H1 (cell line): ENCODE measurements around the gene ESYT1. TPM values are rescaled to one million over a fixed set of nuclear protein-coding genes. Genes with fewer than 3 reads are reported as not detected.
A peak's percentile ranks its signal among the peaks of the same experiment; 100 is the strongest.

Source experiments
- CTCF ChIA-PET: fragments of 300-600 bp; sonication (Branson Sonifier 250); formaldehyde crosslinking; loops from one replicate; lab custom pipeline; 2021; ENCODE audit not compliant: partially characterized antibody; lab: Charles Lee
- POLR2A ChIA-PET: fragments of 300-600 bp; sonication (Branson Sonifier 250); formaldehyde crosslinking; loops from one replicate; lab custom pipeline; 2021; ENCODE audit warnings: inconsistent platforms; ENCODE audit not compliant: partially characterized antibody; lab: Charles Lee
- DNase-seq, 2 experiments: peaks; one replicate each; pipeline versions ENCODE4 v3.0.0 to v3.0.0-alpha.2; 2010 to 2022; ENCODE audit warnings: low spot score in 2 of 2, low read depth in 1 of 2, mixed read lengths in 1 of 2
- FAIRE-seq: peaks from 2 replicates; lab custom pipeline; 2011; peaks lifted over from hg19 to GRCh38; lab: Jason Lieb, UNC
- H2AFZ ChIP-seq: 2 replicates; pipeline ENCODE4 v1.8.1; 2012; ENCODE audit warnings: low read length, inconsistent platforms
- H2AK5ac ChIP-seq: 2 replicates; pipeline ENCODE4 v1.6.1; 2013; ENCODE audit warnings: low read depth, low read length
- H2BK120ac ChIP-seq: replicated peaks from 2 replicates; pipeline ENCODE3; 2013; ENCODE audit warnings: low read depth, low read length, inconsistent platforms
- H2BK12ac ChIP-seq: 2 replicates; pipeline ENCODE4 v1.6.1; 2013; ENCODE audit warnings: low read depth, low read length
- H2BK15ac ChIP-seq: 2 replicates; pipeline ENCODE4 v1.6.1; 2013; ENCODE audit warnings: low read length
- H2BK20ac ChIP-seq: 2 replicates; pipeline ENCODE4 v1.6.1; 2013; ENCODE audit warnings: low read length
- H2BK5ac ChIP-seq: 2 replicates; pipeline ENCODE4 v1.6.1; 2013; ENCODE audit warnings: low read depth, low read length
- H3K14ac ChIP-seq: 2 replicates; pipeline ENCODE4 v1.6.1; 2013; ENCODE audit warnings: inconsistent platforms; ENCODE audit not compliant: insufficient read length
- H3K18ac ChIP-seq: 2 replicates; pipeline ENCODE4 v1.6.1; 2013; ENCODE audit warnings: low read length; ENCODE audit errors: extremely low read depth
- H3K23ac ChIP-seq: 2 replicates; pipeline ENCODE4 v1.6.1; 2013; ENCODE audit warnings: inconsistent platforms; ENCODE audit not compliant: insufficient read length
- H3K23me2 ChIP-seq: 2 replicates; pipeline ENCODE4 v1.6.1; 2013; ENCODE audit warnings: low read depth, low read length
- H3K27ac ChIP-seq: 2 replicates; pipeline ENCODE4 v1.6.1; 2011; ENCODE audit warnings: low read depth, low read length, inconsistent platforms
- H3K27me3 ChIP-seq, 4 experiments: replicated peaks in 1 of 4; 1 replicate in 1 of 4; 2 replicates in 3 of 4; pipeline versions ENCODE4 v1.6.1 to v1.8.1; 2011 to 2013; ENCODE audit warnings: low read length in 3 of 4, mild to moderate bottlenecking in 3 of 4, inconsistent platforms in 2 of 4, mixed read lengths in 2 of 4, moderate library complexity in 1 of 4; ENCODE audit not compliant: control insufficient read depth in 3 of 4, insufficient read depth in 3 of 4; ENCODE audit errors: extremely low read depth in 1 of 4
- H3K36me3 ChIP-seq, 4 experiments: 2 replicates each; pipeline versions ENCODE4 v1.6.1 to v1.8.1; 2011 to 2013; ENCODE audit warnings: mild to moderate bottlenecking in 4 of 4, low read length in 3 of 4, moderate library complexity in 2 of 4, control low read depth in 1 of 4, inconsistent platforms in 1 of 4; ENCODE audit not compliant: insufficient read depth in 4 of 4, control insufficient read depth in 2 of 4
- H3K4ac ChIP-seq: replicated peaks from 2 replicates; pipeline ENCODE3; 2013; ENCODE audit warnings: low read length, low read depth, mixed read lengths, inconsistent platforms; ENCODE audit not compliant: insufficient read length
- H3K4me1 ChIP-seq, 4 experiments: replicated peaks in 1 of 4; 1 replicate in 1 of 4; 2 replicates in 3 of 4; pipeline versions ENCODE4 v1.6.1 to v1.8.1; 2011 to 2013; ENCODE audit warnings: low read length in 3 of 4, inconsistent platforms in 2 of 4, mixed read lengths in 1 of 4; ENCODE audit not compliant: insufficient read depth in 4 of 4, control insufficient read depth in 3 of 4
- H3K4me2 ChIP-seq, 2 experiments: 2 replicates each; pipeline versions ENCODE4 v1.6.1 to v1.8.1; 2011 to 2013; ENCODE audit warnings: low read depth in 2 of 2, low read length in 2 of 2, control low read depth in 1 of 2, inconsistent platforms in 1 of 2, mild to moderate bottlenecking in 1 of 2; ENCODE audit not compliant: insufficient read depth in 1 of 2
- H3K4me3 ChIP-seq, 4 experiments: fragments of 200-600, 300-600 bp in 1 of 4; sonication (generic), shearing (Covaris generic), sonication (Bioruptor Twin) in 1 of 4; 2 replicates each; pipeline versions ENCODE4 v1.5.1 to v1.8.1; 2011 to 2016; ENCODE audit warnings: low read length in 4 of 4, low read depth in 3 of 4, control low read depth in 2 of 4, inconsistent platforms in 2 of 4, mild to moderate bottlenecking in 2 of 4, mixed read lengths in 1 of 4, moderate library complexity in 1 of 4; ENCODE audit not compliant: insufficient read depth in 2 of 4; ENCODE audit errors: extremely low read depth in 1 of 4
- H3K56ac ChIP-seq: replicated peaks from 2 replicates; pipeline ENCODE3; 2013; ENCODE audit warnings: low read depth, mild to moderate bottlenecking, mixed read lengths, low read length, inconsistent platforms; ENCODE audit not compliant: insufficient read length
- H3K79me1 ChIP-seq: 2 replicates; pipeline ENCODE4 v1.6.1; 2013; ENCODE audit warnings: low read depth, low read length, control low read depth
- H3K79me2 ChIP-seq, 2 experiments: 2 replicates each; pipeline versions ENCODE4 v1.6.1 to v1.8.1; 2012 to 2013; ENCODE audit warnings: low read length in 2 of 2, mild to moderate bottlenecking in 2 of 2, inconsistent platforms in 1 of 2; ENCODE audit not compliant: insufficient read depth in 2 of 2, control insufficient read depth in 1 of 2
- H3K9ac ChIP-seq, 4 experiments: replicated peaks in 1 of 4; 1 replicate in 1 of 4; 2 replicates in 3 of 4; pipeline versions ENCODE4 v1.6.1 to v1.8.1; 2011 to 2013; ENCODE audit warnings: low read depth in 3 of 4, low read length in 3 of 4, control low read depth in 2 of 4, mild to moderate bottlenecking in 2 of 4, moderate library complexity in 2 of 4, inconsistent platforms in 1 of 4; ENCODE audit errors: extremely low read depth in 1 of 4
- H3K9me3 ChIP-seq, 2 experiments: 2 replicates each; pipeline versions ENCODE4 v1.6.1 to v1.8.1; 2012 to 2013; ENCODE audit warnings: mild to moderate bottlenecking in 2 of 2, moderate library complexity in 2 of 2, control low read depth in 1 of 2, inconsistent platforms in 1 of 2, low read depth in 1 of 2, low read length in 1 of 2, mixed read lengths in 1 of 2; ENCODE audit not compliant: insufficient read depth in 2 of 2
- H4K20me1 ChIP-seq, 2 experiments: replicated peaks in 1 of 2; 2 replicates each; pipeline versions ENCODE3 to v1.8.1; 2011 to 2013; ENCODE audit warnings: inconsistent platforms in 2 of 2, low read length in 2 of 2, mild to moderate bottlenecking in 1 of 2; ENCODE audit not compliant: insufficient read depth in 2 of 2, control insufficient read depth in 1 of 2
- H4K5ac ChIP-seq: 2 replicates; pipeline ENCODE4 v1.6.1; 2013; ENCODE audit warnings: low read length, low read depth, mixed read lengths, inconsistent platforms; ENCODE audit not compliant: insufficient read length
- H4K8ac ChIP-seq: 2 replicates; pipeline ENCODE4 v1.8.0; 2013; ENCODE audit warnings: mild to moderate bottlenecking, moderate library complexity, low read length, inconsistent platforms; ENCODE audit not compliant: insufficient read depth; ENCODE audit errors: extremely low read depth
- H4K91ac ChIP-seq: replicated peaks from 2 replicates; pipeline ENCODE3; 2013; ENCODE audit warnings: low read length, mixed read lengths, inconsistent platforms; ENCODE audit not compliant: insufficient read length
- CTCF ChIP-seq, 3 experiments: IDR thresholded peaks; 1 replicate in 2 of 3; 2 replicates in 1 of 3; pipeline versions ENCODE4 v1.5.1 to v1.6.1; 2011; ENCODE audit warnings: low read length in 3 of 3, mild to moderate bottlenecking in 3 of 3, inconsistent platforms in 2 of 3, low read depth in 1 of 3, moderate library complexity in 1 of 3; ENCODE audit not compliant: insufficient read depth in 1 of 3; ENCODE audit errors: control extremely low read depth in 1 of 3
- POLR2A ChIP-seq, 2 experiments: IDR thresholded peaks; 1 replicate in 1 of 2; 2 replicates in 1 of 2; pipeline ENCODE4 v1.6.1; 2011; ENCODE audit warnings: low read depth in 2 of 2, low read length in 2 of 2, mild to moderate bottlenecking in 2 of 2; ENCODE audit errors: control extremely low read depth in 1 of 2
- WGBS, 2 experiments: shearing (Covaris generic) in 1 of 2; methylation state at CpG; one replicate each; pipeline versions ENCODE4 v1.1.6 to v1.1.7; 2013 to 2015; ENCODE audit warnings: low lambda C conversion rate in 2 of 2, mixed read lengths in 2 of 2, inconsistent platforms in 1 of 2, low coverage in 1 of 2, missing lambda C conversion rate in 1 of 2; ENCODE audit not compliant: insufficient replicate concordance in 2 of 2, insufficient coverage in 1 of 2, insufficient read length in 1 of 2; ENCODE audit errors: extremely low coverage in 1 of 2, missing lambda C conversion rate in 1 of 2; 5-methylcytosine and 5-hydroxymethylcytosine counted together
- polyA plus RNA-seq, 7 experiments: library from polyadenylated mRNA; depleted of rRNA in 3 of 7; stranded (reverse) in 5 of 7; unstranded in 2 of 7; fragments of >200 nt in 5 of 7; fragments of 200-250 nt in 2 of 7; gene quantifications; 1 replicate in 5 of 7; 2 replicates in 1 of 7; 4 replicates in 1 of 7; pipeline versions ENCODE4 v1.2.1 to v1.2.3, GENCODE V29; 2011 to 2013; ENCODE audit warnings: missing spikeins in 2 of 7, mixed read lengths in 2 of 7
- total RNA-seq: library from RNA; stranded (reverse); fragmentation: NEBNext Ultra II Directional; extraction: Animal tissue kit (Norgen Biotek cat#: 25700); gene quantifications from 2 replicates; pipeline ENCODE4 v1.2.1, GENCODE V29; 2021

The ESYT1 gene
- total and polyA plus RNA-seq, 2 of the 8 experiments (the other 6 are each of a cell fraction or from before 2014, with no cell fraction given), result 86.9 to 165 TPM

- no peak overlapping the region for H3K23ac ChIP-seq
- no peaks in the 10 kb centered on the region for H4K20me1 ChIP-seq
- H3K4ac ChIP-seq, result no peak overlapping the region
- peaks cover 18 to 30% (median 28%) of the 10 kb centered on the region in 4 experiments; a peak in 7 of 8 replicates for H3K36me3 ChIP-seq
- H2BK20ac ChIP-seq, result no peak overlapping the region
- H2BK12ac ChIP-seq, result no peak overlapping the region
- H2AFZ ChIP-seq, result no peak overlapping the region
- H3K18ac ChIP-seq, result no peak overlapping the region
- no peak overlapping the region for H2BK120ac ChIP-seq
- no peaks in the 10 kb centered on the region; a peak in 1 of 7 replicates for H3K27me3 ChIP-seq
- H4K5ac ChIP-seq, result no peak overlapping the region
- no peak for FAIRE-seq
- H3K23me2 ChIP-seq, result peaks cover 4% of the 10 kb centered on the region
- H3K79me1 ChIP-seq, result no peaks in the 10 kb centered on the region
- H4K91ac ChIP-seq, result no peak overlapping the region
- H2AK5ac ChIP-seq, result no peak overlapping the region
- H3K56ac ChIP-seq, result no peak overlapping the region
- no peaks in the 10 kb centered on the region for H3K79me2 ChIP-seq
- H3K9me3 ChIP-seq, result no peaks in the 10 kb centered on the region
- H3K4me1 ChIP-seq, result peaks cover 0 to 2% (median 0%) of the 10 kb centered on the region in 4 experiments; a peak in 2 of 7 replicates
- CTCF ChIA-PET, result interaction anchor here (0.7 to 2.7 kb wide), 2 partner anchors 9 to 13 kb away, joined by 3 to 8 read pairs; no protein-coding TSS in a partner anchor
- H3K27ac ChIP-seq, result no peak overlapping the region
- POLR2A ChIA-PET, result interaction anchor here (1.3 to 5.9 kb wide), 4 partner anchors 8 to 120 kb away, joined by 3 to 43 read pairs (median 12); partner anchors contain the start of genes COQ10A, RPL41 and ZC3H10
- H4K8ac ChIP-seq, result no peak overlapping the region
- no peak overlapping the region for H2BK5ac ChIP-seq
- H3K4me2 ChIP-seq, result no peak overlapping the region
- H3K14ac ChIP-seq, result no peak overlapping the region
- WGBS, 2 experiments, result 89% methylated on average over 13 of the region's 13 CpGs; no CpG with 5 or more reads in 1 of the 2 experiments
- H3K9ac ChIP-seq, result no peak overlapping the region
- H2BK15ac ChIP-seq, result no peak overlapping the region
- H3K4me3 ChIP-seq, result no peak overlapping the region
- TF ChIP-seq CTCF (IDR thresholded peaks at IDR 0.05; ENCODE audit: control extremely low read depth in 1 of 3, insufficient read depth in 1 of 3, low read depth in 1 of 3, low read length in 3 of 3) (no peak), POLR2A (IDR thresholded peaks at IDR 0.05; ENCODE audit: control extremely low read depth in 1 of 2, low read depth in 2 of 2, low read length in 2 of 2) (peak in 1 of 2 experiments; percentile 26; a peak in 1 of 3 replicates)
- no peak for DNase-seq
Measured at GRCh38 chr12:56146492-56147460, 18.7 kb downstream of the ESYT1 start.
